ENCODE data around the gene AKAP8L. TPM values are rescaled to one million over a fixed set of nuclear protein-coding genes. Genes with fewer than 3 reads are reported as not detected.

Gene AKAP8L
- total and polyA plus RNA-seq, 2 of the 8 experiments (the other 6 are each of a cell fraction or from before 2014, with no cell fraction given), result 75.1 to 138 TPM

DNA sequence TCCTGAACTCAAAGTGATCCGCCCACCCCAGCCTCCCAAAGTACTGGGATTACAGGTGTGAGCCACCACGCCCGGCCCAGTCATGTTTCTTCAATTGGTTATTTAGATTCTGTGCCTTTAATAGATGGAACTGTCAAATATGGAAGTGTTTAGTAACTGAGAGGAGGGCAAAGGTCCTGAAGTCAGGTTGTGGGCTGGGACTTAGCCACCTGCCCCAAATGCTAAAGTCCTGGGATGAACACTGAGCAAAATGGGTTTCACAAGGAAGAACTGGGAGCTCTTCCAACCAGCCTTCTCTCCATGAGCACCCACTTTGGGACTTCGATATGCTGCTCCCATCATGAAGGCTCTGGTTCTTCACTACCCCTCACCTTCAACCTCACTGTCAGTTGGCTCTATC is 60.9 kb downstream of the AKAP8L start (continued):
- TF ChIP-seq POLR2AphosphoS5 (IDR thresholded peaks at IDR 0.05; ENCODE audit: low read depth, low read length) (no peak), SP1 (IDR thresholded peaks at IDR 0.05; ENCODE audit: low read depth, low read length) (no peak), ASH2L (IDR thresholded peaks at IDR 0.05; ENCODE audit: low read length) (no peak), CHD1 (IDR thresholded peaks at IDR 0.05; ENCODE audit: low read depth, low read length) (no peak), SUZ12 (IDR thresholded peaks at IDR 0.05; ENCODE audit: low read length) (no peak), CREB1 (IDR thresholded peaks at IDR 0.05) (no peak)
- TF ChIP-seq, protein P1, sequence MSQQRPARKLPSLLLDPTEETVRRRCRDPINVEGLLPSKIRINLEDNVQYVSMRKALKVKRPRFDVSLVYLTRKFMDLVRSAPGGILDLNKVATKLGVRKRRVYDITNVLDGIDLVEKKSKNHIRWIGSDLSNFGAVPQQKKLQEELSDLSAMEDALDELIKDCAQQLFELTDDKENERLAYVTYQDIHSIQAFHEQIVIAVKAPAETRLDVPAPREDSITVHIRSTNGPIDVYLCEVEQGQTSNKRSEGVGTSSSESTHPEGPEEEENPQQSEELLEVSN (IDR thresholded peaks at IDR 0.05), result no peak
- TF ChIP-seq, protein P2, sequence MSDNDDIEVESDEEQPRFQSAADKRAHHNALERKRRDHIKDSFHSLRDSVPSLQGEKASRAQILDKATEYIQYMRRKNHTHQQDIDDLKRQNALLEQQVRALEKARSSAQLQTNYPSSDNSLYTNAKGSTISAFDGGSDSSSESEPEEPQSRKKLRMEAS (IDR thresholded peaks at IDR 0.05), result no peak

Measured in H1 (cell line).